ENCODE measurements around the gene CYTH4. TPM values are rescaled to one million over a fixed set of nuclear protein-coding genes. Genes with fewer than 3 reads are reported as not detected.
"Not testable (repeated sequence)": the region's sequence is repeated elsewhere in the genome, so short reads cannot be mapped to it uniquely, and the experiment has no call there.

Gene CYTH4, protein sequence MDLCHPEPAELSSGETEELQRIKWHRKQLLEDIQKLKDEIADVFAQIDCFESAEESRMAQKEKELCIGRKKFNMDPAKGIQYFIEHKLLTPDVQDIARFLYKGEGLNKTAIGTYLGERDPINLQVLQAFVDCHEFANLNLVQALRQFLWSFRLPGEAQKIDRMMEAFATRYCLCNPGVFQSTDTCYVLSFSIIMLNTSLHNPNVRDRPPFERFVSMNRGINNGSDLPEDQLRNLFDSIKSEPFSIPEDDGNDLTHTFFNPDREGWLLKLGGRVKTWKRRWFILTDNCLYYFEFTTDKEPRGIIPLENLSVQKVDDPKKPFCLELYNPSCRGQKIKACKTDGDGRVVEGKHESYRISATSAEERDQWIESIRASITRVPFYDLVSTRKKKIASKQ
- not detected in 2 replicates for total RNA-seq (2014; rRNA removed)
- not detected for polyA plus RNA-seq (2012)

DNA sequence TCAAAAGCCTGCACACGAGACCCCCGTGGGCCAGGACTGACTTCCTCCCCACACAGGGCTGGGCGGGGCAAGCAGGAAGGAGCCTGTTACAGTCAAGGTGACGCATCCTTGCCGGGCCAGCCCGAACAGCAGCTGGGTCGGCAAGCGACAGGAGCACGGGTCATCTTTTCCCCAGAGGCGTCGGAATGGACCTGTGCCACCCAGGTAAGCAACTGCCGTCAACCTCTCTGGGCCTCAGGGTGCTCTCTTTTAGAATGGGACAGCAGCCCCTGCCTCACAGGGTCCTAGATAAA is at the start of gene CYTH4:
Gene CYTH4 (plus strand): TSS at position 124 of the 293 bp plus-strand sequence. CDS start 62 bp downstream, at position 186.
- no peak for DNase-seq (ENCODE audit: low read depth)

DNA sequence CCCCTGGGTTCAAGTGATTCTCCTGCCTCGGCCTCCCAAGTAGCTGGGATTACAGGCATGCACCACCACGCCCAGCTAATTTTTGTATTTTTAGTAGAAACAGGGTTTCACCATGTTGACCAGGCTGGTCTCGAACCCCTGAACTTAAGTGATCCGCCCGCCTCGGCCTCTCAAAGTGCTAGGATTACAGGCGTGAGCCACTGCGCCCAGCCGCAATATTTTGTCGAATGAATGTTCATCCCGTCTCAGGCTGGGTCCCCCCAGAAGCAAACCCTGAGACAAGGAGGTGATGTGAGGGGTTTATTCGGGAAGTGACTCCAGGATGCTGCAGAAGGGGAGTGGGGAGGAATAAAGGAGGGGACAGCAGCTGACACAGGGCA is 48.9 kb upstream of the CYTH4 start:
- not testable (repeated sequence) for DNase-seq (ENCODE audit: low read depth)

DNA sequence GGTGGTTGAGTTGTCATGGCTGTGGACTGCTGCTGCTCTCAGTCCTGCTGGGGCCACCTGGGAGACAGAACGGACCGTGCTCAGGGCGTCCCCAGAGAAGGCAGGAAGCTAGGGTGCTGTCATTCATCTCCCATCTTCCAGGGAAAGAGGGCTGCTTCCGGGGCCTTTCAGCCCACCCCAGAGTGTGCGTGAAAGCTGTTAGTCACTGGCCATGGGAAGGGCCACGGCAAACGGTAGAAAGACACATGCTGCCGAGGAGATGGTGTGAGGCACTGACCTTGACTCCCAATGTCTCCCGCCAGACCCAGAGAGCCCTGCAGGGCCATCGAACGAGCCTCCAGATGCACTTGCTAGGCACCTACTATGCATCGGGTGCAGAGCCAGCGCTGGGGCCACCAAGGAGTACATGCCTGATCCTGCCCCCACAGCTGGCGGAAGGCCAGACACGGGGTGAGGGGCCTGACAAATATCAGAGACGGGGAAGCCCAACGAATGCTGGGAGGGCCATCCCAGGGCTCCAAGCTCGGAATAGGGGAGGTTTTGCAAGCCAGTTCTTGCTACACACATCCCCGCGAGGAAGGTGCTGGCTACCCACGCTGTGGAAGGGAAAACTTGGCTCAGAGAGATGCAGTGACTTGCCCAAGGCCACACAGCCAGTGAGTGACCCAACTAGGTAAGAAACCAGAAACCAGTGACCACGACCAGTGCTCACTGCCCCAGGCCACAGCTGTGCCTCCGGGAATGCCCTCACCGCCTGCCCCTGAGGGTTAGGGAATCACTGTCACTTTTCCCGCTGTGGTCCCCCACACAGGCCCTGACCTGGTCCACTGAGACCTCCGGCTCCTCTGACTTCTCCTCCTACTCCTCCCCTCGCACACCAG is 48.3 kb upstream of the CYTH4 start:
- no peak for DNase-seq (ENCODE audit: low read depth)

DNA sequence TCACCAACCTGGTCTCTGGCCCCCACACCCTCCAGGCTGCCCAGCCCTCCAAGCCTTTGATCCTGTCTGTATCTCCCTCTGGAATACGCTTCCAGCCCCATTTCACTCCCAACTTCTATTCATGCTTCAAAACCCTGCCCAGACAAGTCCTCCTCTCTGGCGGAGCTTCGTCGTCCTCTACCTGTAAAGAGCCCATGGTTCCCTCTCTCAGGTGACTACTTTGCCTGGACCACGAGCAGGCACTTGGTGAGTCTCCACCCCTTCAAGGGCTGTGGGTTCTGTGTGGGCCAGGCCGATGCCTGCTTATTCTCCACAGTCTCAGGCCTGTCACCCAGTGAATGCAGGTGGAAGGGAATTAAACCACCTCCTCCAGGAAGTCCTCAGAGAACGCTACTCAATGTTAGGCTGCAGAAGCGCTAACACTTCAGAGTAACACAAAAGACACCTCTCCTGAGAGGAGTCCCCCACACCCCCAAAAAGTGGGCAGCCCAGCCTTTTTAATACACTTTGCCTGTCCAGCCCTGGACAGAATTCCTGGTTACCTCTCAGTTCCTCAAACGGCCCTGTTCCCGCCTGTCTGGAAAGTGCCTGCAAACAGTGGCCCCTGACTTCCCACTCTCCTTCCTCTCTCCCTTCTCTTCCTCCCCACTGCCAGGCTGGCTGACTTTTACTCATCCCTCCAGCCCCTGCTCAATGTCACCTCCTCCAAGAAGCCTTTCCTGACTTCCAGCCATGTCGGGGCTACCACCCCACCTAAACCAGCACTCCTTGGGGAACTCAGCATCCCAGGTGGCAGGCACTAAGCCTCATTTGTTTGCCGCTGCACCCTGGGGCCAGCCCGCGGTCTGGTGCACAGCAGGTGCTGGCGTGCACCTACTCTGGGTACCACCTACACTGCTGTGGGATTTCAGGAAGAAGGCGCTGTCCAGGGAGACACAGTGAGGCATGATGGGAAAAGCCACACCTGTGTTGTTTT is 47.3 kb upstream of the CYTH4 start:
- no peak for DNase-seq (ENCODE audit: low read depth)

DNA sequence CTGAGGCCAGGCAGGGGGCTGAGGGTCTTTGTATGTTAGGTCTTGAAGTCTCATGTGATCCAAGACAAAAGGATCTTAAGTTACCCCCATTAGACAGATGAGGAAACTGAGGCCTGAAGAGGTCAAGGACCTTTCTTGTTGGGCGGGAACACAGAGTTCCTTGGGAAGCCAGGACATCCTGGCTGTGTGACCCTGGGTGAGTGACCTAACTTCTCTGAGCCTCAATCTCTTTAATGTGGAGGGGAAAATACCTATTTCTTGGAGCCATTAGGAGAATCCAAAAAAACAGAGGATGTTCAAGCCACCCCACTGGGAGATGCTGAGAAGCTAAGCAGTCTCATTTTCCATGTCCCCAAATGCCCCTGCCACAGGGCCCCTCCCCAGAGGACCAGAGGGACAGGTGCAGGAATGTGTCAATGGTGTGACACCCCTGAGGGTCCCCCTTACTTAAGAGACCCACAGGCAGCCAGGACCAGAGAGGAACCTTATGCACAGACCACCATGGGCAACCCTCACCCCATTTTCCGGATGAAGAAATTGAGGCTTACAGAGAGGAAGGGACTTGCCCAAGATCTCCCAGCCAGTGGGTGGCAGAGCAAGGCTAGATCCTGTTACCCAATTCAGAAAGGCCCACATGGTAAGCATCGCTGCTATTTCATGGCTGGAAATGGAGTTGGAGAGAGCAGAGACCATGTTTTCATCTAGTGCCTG is 46.3 kb upstream of the CYTH4 start:
- no peak for DNase-seq (ENCODE audit: low read depth)

DNA sequence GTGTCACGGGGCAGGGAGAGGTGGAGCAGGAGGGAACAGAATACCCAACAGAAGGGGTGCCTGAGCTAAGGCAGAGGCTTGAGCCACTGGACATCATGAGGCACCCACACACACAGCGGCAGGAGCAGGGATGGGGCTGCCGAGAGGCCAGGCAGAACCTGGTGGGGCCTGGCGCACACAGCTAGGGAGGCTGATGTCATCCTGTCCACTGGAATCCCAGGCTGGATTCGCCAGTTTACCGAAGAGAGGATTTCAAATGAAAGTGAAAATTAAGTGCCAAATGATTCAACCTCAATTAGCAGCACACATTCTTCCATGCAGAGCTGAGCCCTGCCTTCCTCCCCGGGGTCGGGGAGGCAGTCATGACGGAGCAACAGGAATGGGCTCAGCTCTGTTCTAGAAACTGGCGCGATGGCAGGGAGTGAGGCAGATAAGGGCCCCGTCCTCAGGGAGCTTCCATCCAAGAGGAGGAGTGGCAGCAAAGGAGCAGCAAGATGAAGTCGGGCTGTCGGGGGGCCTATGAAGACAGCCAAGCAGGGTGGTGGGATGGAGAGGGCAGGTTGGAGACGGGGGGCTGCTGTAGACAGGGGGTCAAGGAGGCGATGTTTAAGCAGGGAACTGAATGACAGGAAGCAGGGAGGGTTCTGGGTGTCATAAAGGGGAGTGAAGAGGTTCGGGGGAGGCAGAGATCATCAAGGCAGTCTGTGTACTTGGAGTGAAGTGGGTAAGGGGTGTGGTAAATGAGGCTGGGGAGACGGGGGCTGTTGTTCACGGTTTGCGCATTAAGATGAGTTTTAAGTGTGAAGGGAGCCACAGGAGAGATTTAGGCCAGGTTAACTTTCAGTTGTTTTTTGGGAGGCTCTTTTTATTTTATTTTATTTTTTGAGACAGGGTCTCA is 44.7 kb upstream of the CYTH4 start:
- no peak for DNase-seq (ENCODE audit: low read depth)

DNA sequence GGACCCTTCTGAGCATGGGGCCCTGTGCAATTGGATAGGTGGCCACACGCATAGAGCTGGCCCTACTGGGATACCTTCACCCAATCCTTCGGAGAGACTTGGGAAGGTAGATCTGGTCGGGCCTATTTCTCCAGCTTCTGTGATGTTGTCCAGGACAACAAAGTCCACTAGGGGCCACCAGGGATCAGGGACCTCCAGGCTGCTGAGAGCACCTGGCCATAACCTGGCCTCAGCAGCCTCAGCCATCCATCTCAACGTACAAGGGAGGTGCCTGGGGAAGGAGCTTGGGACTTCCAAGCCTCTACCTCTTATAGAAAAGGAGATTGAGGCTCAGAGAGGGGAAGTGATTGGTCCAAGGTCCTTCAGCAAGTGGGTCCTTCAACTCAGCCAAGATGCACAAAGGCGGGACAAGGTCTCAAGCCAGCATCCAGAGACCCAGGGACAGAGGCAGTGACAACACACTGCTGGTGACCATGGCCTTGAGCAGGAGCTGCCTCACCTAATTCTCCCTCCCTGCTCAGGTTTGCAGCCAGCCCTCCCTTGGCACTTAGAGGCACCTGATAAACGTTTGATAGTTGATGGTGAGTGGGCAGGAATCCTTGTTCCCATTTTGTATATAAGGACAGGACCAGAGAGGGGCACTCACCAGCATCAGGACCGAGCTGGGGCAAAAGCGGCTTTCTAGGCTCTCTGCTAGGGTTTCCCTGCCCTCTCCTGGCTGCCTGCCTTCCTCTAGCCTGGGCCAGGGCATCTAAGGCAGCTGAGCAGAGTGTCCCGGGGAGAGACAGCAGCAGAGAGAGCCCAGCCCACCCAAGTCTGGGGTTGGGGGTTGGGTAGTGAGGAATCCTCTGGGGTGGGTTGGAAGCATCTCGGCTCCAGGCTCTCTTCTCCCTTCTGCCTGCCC is 42.7 kb upstream of the CYTH4 start:
- DNase-seq (ENCODE audit: low read depth), result no peak

DNA sequence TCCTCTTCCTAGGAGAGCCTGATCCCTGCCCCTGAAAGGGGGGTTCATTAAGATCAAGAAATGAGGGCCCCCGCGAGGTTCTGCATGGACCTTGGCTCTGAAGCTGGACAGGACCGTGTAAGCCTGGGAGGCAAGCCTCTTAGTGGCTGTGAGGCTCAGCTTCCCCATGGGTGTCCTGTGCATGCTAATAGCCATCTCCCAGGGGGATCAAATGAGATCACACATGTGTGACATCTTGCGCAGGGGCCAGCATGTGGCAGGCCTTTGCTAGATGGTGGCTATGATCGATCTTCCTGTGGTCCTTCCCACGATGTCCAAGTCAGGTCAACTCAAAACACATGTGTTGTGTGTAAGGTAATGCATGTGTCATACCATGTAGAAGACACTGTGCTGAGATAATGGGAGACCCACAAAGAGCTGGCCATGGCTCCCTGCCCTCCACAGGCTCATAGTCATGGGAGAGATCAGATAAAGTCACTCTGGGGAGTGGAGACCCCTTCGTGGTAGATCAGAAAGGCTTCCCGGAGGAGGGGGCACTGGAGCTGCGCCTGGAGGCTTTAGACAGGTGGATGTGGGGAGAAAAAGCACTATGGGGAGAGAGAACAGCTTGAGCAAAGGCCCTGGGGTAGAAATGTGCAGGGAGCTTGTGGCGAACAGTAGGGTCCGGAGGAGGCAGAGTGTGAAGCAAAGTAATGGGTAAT is 41.9 kb upstream of the CYTH4 start:
- DNase-seq (ENCODE audit: low read depth), result no peak

DNA sequence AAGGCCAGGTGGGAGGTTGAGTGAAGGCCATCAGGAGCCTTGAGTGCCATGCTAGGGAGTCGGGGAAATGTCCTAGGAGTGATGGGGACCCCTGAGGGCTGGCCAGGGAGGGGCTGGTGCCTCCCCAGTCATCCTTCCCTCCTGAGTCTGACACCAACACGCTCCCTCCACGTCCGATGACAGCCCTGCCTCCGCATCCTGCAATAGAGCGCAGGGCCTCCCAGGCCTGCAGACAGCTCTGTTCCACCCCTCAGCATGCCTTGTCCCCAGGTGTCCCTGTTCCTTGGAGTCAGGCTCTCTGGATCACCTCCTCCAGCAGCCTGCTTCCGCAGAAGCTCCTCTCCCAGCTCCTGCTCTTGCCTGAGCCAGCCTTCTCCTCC is 41.4 kb upstream of the CYTH4 start:
- no peak for DNase-seq (ENCODE audit: low read depth)

DNA sequence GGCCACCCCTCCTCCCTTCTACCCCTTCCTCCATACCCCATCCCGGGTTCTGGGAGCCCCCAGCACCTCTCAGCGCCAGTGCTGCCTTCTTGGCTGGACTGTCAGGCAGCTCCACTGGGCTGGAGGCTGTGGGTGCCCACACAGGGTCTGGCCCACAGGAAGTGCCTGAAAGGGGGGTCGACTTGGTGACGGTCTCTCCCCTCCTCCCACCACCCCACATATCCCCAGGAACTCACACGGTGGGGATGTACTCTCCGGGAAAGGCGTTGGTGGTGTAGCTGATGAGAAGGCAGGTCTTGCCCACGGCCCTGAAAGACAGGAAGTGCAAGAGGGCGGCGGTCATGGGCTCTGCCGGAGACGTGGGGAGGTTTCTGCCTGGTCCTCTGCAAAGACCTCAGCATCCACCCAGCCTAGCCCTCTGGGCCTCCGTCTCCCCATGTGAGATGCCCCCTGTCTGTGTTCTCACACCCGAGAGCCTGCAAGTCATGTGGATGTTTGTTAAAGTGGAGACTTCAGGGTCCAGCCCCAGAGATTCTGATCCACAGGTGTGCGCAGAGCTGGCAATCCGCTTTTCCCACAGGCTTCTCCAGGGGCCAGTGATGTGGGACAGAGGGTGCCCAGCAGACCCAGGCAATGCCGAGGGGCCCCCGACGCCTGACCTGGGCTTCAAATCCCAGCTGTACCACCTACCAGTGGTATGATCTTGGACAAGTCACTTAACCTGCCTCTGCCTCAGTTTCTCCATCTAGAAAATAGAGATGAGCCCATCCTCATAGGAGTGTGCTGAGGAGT is 40.8 kb upstream of the CYTH4 start:
- DNase-seq (ENCODE audit: low read depth), result no peak

DNA sequence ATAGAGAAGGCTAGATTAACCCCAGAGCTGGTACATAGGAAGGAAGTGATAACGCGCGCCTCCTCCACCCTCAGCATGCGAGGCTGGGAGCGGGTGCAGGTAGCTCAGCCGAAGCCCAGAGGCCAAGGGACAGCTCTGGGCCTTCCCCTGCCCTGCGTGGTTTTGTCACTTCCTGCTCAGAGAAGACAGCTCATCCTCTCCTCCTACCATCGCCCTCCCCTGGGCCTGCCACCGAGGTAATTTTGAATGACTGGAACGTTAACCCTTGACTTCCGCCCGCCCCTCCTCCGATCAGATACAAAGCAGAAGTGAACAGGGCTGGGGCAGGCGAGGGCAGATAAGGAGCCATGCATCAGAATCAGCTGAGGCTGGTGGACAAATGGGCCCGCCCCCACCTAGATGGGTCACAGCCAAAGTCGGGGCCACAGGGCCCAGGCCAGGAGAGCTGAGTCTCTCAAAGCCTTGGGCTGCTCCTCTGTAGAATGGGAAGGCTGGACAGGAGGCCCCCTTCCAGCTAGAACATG is 39.9 kb upstream of the CYTH4 start:
- no peak for DNase-seq (ENCODE audit: low read depth)

DNA sequence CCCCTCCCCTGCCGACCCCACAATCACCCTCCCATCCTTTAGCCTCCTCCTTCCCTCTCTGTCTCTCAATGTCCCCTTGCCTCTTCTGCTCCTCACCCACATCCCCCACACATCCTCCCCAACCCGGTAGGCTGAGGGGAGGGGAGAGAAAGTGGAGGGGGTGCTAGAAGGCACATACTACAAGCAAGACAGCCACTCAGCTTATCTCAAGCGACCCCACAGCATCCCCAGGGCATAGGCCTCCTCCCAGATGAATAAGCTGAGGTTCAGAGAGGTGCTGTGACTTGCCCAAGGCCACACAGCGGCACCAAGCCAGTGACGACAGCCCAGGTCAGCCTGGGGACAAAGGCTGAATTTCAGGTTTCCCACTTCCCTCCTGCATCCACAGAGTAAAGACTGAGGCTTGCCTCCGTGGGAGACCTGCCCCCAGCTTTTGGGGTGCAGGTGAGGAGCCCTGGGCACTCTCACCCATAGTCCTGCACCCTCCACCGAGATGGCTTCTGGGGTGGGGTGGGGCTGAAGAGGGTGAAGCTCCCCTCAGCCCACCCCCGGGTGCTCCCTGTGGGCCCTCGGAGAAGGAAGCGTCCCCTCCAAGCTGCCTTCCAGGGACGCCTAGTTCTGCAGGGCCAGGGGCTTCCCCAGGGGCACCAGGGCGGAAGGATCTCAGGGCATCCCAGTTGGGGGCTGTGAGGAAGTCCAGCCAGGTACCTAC is 38.8 kb upstream of the CYTH4 start:
- no peak for DNase-seq (ENCODE audit: low read depth)

DNA sequence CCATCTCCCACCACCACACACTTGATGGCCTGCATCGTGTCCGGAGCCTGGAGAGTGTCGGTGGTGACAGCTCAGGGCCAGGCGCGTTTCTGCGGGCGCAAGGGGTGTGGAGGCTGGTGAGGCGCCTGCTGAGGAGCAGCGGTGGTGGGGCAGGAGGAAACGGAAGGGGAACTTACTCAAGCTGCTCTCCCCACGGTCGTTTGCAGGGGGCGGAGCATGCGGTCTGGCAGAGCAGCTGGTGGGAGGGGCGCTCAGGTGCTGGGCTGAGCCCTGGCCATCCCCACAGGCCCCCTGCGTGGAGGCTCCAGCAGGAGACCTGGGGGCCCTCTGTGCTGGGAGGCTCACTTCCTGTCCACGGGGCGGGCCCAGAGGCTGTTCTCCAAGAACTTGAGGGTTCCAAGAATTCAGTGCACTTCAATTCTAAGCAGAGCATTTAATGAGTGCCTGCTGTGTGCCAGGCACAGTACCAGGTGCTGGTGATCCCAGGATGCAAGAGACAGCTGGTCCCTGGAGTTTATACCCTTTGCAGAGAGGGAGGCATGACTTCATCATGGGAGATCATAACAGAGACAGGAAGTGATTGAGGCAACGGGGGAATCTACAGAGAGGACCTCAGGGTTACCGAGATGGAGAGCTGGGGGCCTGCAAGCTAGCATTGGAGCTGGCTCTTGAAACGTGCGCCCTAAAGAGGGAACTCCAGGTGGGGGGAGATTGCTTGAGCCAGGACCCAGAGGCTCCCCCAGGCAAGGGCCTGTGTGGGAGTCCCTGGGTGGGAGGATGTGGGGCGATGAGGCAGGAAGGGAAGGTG is 38.0 kb upstream of the CYTH4 start, which contains the start of gene RAC2:
Gene RAC2 (minus strand): TSS at position 156 of the 808 bp plus-strand sequence. CDS start 121 bp downstream, at position 35.
- no peak for DNase-seq (ENCODE audit: low read depth)

DNA sequence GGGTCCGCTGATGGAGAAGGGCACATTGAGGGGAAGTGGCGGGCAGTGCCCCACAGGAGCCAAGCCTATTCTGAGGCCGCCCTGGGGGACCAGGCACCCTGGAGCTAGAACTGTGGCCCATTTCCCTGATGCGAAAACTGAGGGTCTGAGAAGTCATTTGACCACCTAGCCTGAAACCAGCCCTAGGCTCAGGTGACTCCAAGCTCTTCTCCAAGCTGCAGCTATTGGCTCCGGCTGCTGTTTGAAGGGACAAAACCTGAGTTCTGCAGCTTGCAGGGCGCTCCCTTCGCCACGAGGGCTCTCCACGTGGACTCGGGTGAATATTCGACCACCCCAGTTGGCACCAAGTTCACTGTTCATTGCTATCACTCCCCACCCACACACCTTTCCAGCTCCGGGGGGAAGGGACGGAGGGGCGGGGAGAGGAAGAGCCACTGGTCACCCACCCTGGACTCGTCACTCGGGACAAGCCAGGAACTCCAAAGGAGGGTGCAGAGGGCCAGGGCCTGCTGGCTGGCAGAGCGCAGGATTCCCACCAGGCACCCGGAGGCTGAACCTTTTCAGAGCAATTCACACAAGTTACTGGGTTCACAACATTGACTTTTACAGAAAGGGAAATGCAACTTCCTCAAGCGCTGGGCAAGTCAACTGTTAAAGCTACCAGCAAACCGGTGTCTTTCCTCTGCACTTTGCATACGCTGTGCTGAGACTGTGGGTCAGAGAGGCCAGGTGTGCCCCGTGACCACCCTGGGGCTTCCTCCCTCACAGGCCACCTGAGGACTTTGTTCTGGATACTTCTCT is 37.2 kb upstream of the CYTH4 start:
- no peak for DNase-seq (ENCODE audit: low read depth)

DNA sequence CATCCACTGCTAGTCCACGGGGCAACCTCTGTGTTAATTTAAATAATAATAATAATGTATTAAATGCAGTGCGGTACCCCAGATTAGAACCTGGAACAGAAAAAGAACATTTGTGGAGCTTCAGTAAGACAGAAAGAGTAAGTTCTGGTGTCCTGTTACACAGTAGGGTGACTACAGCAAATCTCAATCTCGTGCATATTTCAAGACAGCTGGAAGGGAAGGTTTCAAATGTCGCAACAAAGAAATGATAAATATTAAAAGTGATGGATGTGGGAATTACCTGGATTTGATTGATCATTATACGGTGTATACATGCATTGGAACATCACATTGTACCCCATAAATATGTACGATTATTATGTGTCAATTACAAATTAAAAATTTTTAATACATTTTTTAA is 36.6 kb upstream of the CYTH4 start:
- no peak for DNase-seq (ENCODE audit: low read depth)
